Panc1 (cell line): ENCODE data around the gene ME1.
"Not testable (repeated sequence)": the region's sequence is repeated elsewhere in the genome, so short reads cannot be mapped to it uniquely, and the experiment has no call there.

Experiments used
- POLR2AphosphoS5 ChIP-seq: IDR thresholded peaks from 2 replicates; pipeline ENCODE4 v1.6.1; 2012; ENCODE audit warnings: mild to moderate bottlenecking, low read depth, low read length, moderate library complexity
- REST ChIP-seq, 2 experiments: IDR thresholded peaks; 2 replicates each; pipeline ENCODE4 v1.6.1; 2011 to 2012; ENCODE audit warnings: low read depth in 2 of 2, control low read depth in 1 of 2, low read length in 1 of 2, mild to moderate bottlenecking in 1 of 2, moderate library complexity in 1 of 2; ENCODE audit not compliant: insufficient read depth in 1 of 2

GRCh38 chr6:83191974-83192373 is 238.9 kb downstream of the ME1 start:
- not testable (repeated sequence) for TF ChIP-seq POLR2AphosphoS5; REST (IDR thresholded peaks at IDR 0.05; ENCODE audit: insufficient read depth in 1 of 2, low read depth in 2 of 2, low read length in 1 of 2)
